HG03354 (cell line): ENCODE measurements around the gene ZNF484.
"Not testable (repeated sequence)": the region's sequence is repeated elsewhere in the genome, so short reads cannot be mapped to it uniquely, and the experiment has no call there.

Experiments used
- ATAC-seq: cut with Tn5 transposase; IDR thresholded peaks from one replicate; pipeline ENCODE4 v1.9.1; 2021; ENCODE audit warnings: mild to moderate bottlenecking; ENCODE audit not compliant: unreplicated experiment, poor library complexity, severe bottlenecking

ZNF484 gene

DNA sequence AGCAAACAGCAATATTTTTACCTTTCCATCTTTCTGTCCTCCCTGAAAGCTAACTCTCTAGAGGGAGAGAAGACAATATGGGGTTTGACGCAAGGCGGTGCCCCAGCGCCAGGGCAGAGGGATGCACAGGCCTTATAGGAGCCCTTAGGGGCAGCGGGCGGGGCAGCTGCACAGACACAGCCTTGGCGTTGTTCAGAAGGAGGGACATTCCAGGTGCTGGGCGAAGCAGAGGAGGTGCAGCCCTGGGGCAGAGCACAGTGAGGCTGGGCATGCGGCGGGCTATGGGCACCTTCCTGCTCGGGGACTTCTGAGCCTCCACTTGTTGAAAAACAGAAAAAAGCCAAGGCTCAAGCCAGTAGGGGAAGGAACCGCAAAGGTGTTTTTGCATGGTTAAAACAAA is 79.5 kb downstream of the ZNF484 start:
- no peak for ATAC-seq

DNA sequence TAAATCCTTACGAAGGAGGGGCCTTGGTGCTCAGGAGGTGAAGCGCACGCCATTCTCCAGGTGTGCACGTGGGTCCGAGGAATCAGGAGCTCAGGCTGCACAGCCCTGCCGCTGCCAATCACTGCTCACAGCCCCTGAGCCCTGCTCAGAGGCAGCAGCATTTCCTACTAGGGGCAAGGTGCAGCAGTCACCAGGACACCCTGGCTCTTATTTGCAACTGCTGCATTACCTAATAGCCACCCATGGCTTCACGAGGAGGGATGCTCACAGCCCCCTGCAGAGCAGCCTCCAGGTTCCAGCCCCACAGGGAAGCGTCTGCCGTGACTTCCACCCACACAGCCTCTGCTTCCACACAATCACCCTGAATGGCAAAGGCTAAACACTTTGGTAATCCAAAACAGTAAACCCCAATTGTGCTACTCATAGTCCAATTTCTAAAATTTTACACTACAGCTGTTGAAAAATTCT is 81.5 kb downstream of the ZNF484 start:
- not testable (repeated sequence) for ATAC-seq

DNA sequence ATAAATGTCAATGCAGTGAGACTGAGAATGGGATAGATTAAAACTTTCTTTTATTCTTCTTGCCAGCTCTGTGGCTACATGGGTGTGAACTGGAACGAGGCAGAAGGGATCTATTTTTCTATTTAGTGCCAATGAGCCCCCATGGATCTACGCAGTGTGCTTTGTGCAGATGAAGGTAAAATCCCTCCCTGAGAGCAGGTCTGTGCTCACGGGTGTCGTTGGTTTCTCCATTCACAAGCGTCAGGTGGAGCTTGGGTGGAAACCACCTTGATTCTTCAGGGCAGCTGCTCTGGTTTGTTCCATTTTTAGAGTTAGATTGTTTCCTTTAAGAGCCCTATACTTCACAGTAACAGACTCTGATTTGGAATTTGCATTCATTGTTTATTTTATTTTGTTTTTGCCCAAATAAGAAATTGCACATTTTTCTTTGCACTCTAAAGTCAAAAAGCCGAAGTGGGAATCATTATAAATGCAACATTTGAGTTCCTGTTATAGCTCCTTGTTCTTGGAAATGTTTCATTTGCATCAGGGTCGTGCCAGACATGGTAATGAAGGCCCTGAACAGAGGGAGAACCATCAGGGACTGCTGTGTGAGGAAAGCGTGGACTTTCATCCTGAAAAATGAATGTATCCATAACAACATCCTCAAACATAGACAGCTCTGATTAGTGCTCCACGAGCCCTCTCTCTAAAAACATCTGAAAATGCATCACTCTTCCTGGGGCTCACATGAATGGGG is 82.1 kb downstream of the ZNF484 start:
- ATAC-seq = no peak
